Ectodermal cell (in vitro differentiated cells): ENCODE data around the gene WDPCP. TPM values are rescaled to one million over a fixed set of nuclear protein-coding genes. Genes with fewer than 3 reads are reported as not detected.
"Not testable (repeated sequence)": the region's sequence is repeated elsewhere in the genome, so short reads cannot be mapped to it uniquely, and the experiment has no call there.

Experiments
- H3K27ac ChIP-seq: 2 replicates; pipeline ENCODE4 v1.7.0; 2013; ENCODE audit warnings: mild to moderate bottlenecking, low read depth, low read length; ENCODE audit not compliant: insufficient read depth, poor library complexity, severe bottlenecking
- H3K27me3 ChIP-seq: 2 replicates; pipeline ENCODE4 v1.7.0; 2013; ENCODE audit warnings: mild to moderate bottlenecking, low read length; ENCODE audit not compliant: insufficient read depth, control insufficient read depth, poor library complexity, severe bottlenecking
- H3K36me3 ChIP-seq: one replicate; pipeline ENCODE4 v1.7.0; 2013; ENCODE audit warnings: low read length; ENCODE audit not compliant: control insufficient read depth, insufficient read depth
- H3K4me1 ChIP-seq: one replicate; pipeline ENCODE4 v1.7.0; 2013; ENCODE audit warnings: low read length; ENCODE audit not compliant: control insufficient read depth, insufficient read depth
- H3K4me3 ChIP-seq: 2 replicates; pipeline ENCODE4 v1.7.0; 2013; ENCODE audit warnings: low read depth, low read length, control low read depth; ENCODE audit not compliant: insufficient read depth
- H3K9me3 ChIP-seq: 2 replicates; pipeline ENCODE4 v1.7.0; 2013; ENCODE audit warnings: mild to moderate bottlenecking, low read length, moderate library complexity; ENCODE audit not compliant: control insufficient read depth
- WGBS, 2 experiments: methylation state at CpG; one replicate each; pipeline ENCODE4 v1.1.7; 2013; ENCODE audit warnings: missing lambda C conversion rate in 2 of 2; 5-methylcytosine and 5-hydroxymethylcytosine counted together
- polyA plus RNA-seq, 4 experiments: library from polyadenylated mRNA; stranded (reverse); fragments of 50-300 nt; gene quantifications; one replicate each; pipeline ENCODE4 v1.2.3, GENCODE V29; 2013

Gene WDPCP
- 5.1 TPM for polyA plus RNA-seq (2013, experiment 1 of 4)
- polyA plus RNA-seq (2013, experiment 2 of 4): 5.6 TPM
- polyA plus RNA-seq (2013, experiment 3 of 4): 3.9 TPM
- 4.7 TPM for polyA plus RNA-seq (2013, experiment 4 of 4)

DNA sequence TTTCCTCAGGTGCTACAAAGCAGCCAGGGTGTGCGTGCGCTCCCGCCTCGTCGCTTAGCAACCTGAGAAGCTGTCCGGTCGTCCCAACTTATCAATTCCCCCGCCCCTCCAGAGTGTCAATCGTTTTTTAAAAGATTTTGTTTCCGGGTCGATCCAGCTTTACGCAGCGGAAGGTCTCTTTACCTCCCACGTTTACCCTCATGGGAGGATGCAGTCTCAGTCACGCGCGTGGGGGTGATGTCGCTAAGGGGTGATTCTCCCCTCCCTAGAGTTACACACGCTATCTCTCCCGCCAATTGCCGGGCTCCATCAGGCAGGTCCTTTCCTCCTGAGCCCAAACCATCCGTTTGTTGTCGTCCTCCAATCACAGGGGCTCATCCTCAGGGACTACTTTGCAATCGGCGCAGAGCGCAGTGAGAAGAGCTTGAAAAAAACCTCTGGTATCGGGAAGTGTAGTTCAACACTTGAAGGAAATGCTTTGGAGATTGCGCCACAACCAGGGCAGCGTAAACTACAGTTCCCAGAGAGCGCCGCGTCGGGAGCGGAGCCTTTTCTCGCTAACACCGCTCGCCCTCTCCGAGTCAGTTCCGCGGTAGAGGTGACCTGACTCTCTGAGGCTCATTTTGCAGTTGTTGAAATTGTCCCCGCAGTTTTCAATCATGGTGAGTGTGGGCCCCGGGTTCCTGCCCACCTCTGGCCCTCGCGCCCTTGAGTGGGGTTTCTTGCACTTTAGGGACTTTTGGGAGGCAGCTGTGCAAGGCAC, at the start of gene WDPCP, which contains the start of gene MDH1:
WDPCP (minus strand) TSS at position 93 of the 763 bp plus-strand sequence. CDS start 206 bp downstream, outside the sequence.
MDH1 (plus strand) TSS at position 579 of the 763 bp plus-strand sequence; CDS start at position 660, 81 bp downstream.
- Histone ChIP-seq H3K27ac (peak within 1 kb of the TSS; percentile 71), H3K4me1 (peaks cover 3% of the 10 kb centered on the region), H3K9me3 (no peaks in the 10 kb centered on the region), H3K4me3 (peak within 1 kb of the TSS; percentile 87), H3K27me3 (no peaks in the 10 kb centered on the region), H3K36me3 (no peaks in the 10 kb centered on the region)
- WGBS, 2 experiments: 0% methylated on average over 44 of the region's 44 CpGs

DNA sequence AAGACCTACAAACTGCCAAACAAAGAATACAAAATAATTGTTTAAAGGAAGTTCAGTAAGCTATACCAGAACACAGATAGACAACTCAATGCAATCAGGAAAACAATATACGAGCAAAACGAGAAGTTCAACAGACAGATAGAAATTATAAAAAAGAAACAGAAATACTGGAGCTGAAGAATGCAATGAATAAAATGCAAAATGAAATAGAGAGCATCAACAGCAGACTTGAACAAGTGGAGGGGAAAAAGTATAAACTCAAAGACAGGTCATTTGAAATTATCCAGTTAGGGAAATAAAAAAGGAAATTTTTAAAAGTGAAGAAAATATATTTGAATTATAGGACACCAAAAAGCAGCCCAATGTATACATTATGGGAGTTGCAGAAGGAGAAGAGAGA, 44.1 kb upstream of the WDPCP start:
- no peaks in the 10 kb centered on the region for H3K4me1 ChIP-seq
- H3K27ac ChIP-seq: no peak overlapping the region
- H3K9me3 ChIP-seq: peaks cover 4% of the 10 kb centered on the region
- H3K4me3 ChIP-seq: no peak overlapping the region
- 74 to 100% methylated on average over 2 of the region's 2 CpGs for WGBS, 2 experiments
- H3K36me3 ChIP-seq: no peaks in the 10 kb centered on the region
- H3K27me3 ChIP-seq: no peaks in the 10 kb centered on the region

GRCh38 chr2:63631501-63631900, 43.2 kb upstream of the WDPCP start:
- Histone ChIP-seq H3K4me1 (no peaks in the 10 kb centered on the region), H3K27ac (no peak overlapping the region)
- 91% methylated on average over 1 of the region's 1 CpG; no CpG with 5 or more reads in 1 of the 2 experiments for WGBS, 2 experiments

GRCh38 chr2:63628403-63628942, 40.2 kb upstream of the WDPCP start:
- 100% methylated on average over 1 of the region's 1 CpG; no CpG with 5 or more reads in 1 of the 2 experiments for WGBS, 2 experiments
- Histone ChIP-seq H3K4me3 (no peak overlapping the region), H3K27ac (no peak overlapping the region), H3K9me3 (no peaks in the 10 kb centered on the region), H3K36me3 (no peaks in the 10 kb centered on the region), H3K27me3 (no peaks in the 10 kb centered on the region), H3K4me1 (no peaks in the 10 kb centered on the region)

More at GRCh38 chr2:63631501-63631900, 43.2 kb upstream of the WDPCP start:
- Histone ChIP-seq H3K27me3 (no peaks in the 10 kb centered on the region), H3K4me3 (no peak overlapping the region), H3K36me3 (no peaks in the 10 kb centered on the region), H3K9me3 (peaks cover 4% of the 10 kb centered on the region)

DNA sequence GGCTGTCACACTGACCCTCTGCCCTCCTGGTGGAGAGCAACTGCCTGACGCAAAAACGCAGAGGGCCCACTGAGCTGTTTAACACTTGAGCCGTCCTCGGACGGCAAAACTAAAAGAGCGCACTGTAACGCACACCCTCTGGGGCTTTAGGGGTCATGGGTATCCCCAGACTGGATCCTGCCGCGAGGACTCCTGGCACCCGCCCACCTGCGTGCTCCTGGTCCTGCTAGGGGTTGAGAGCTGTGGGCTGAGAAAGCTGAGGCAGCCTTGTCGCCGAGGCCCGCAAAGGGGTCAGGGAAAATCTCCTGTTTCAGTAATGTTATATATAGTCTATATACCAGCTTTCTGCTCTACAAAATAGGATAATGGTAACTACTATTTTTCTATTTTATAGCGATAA, 39.6 kb upstream of the WDPCP start:
- 96 to 97% methylated on average over 11 to 12 of the region's 15 CpGs for WGBS, 2 experiments
- Histone ChIP-seq H3K4me1 (no peaks in the 10 kb centered on the region), H3K27ac (no peak overlapping the region), H3K27me3 (no peaks in the 10 kb centered on the region), H3K9me3 (no peaks in the 10 kb centered on the region), H3K36me3 (no peaks in the 10 kb centered on the region), H3K4me3 (no peak overlapping the region)

DNA sequence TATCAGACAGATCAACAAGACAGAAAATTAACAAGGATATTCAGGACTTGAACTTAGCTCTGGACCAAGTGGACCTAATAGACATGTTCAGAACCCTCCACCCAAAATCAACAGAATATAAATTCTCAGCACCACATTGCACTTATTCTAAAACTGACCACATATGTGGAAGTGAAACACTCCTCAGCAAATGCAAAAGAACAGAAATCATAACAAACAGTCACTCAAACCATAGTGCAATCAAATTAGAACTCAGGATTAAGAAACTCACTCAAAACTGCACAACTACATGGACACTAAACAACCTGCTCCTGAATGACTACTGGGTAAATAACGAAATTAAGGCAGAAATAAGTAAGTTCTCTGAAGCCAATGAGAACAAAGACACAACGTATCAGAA, 35.5 kb upstream of the WDPCP start:
- H3K27me3 ChIP-seq, H3K9me3 ChIP-seq, H3K4me1 ChIP-seq, H3K4me3 ChIP-seq, H3K27ac ChIP-seq, H3K36me3 ChIP-seq: not testable (repeated sequence)
- 95 to 100% methylated on average over 2 of the region's 2 CpGs for WGBS, 2 experiments

DNA sequence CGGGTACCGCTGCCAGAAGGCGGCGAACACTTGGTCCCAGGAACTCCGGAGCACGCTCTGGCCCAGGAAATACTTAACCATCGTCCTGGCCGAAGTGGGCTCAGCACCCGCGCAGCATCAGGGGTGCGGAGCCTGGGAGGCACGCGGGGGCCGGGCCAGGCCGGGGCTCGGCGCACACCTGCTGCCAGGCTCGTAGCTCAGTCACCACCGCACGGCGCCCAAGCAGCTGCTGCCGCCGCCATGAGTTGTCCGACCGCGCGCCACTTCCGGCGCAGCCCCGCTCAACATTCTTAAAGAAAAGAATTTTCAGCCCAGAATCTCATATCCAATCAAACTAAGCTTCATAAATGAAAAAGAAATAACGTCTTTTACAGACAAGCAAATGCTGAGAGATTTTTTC, 34.5 kb upstream of the WDPCP start:
- no peak overlapping the region for H3K27ac ChIP-seq
- no peak overlapping the region for H3K4me3 ChIP-seq
- H3K4me1 ChIP-seq: no peaks in the 10 kb centered on the region
- no peaks in the 10 kb centered on the region for H3K9me3 ChIP-seq
- H3K27me3 ChIP-seq: no peaks in the 10 kb centered on the region
- H3K36me3 ChIP-seq: no peaks in the 10 kb centered on the region
- WGBS, 2 experiments: 95 to 97% methylated on average over 31 of the region's 31 CpGs

DNA sequence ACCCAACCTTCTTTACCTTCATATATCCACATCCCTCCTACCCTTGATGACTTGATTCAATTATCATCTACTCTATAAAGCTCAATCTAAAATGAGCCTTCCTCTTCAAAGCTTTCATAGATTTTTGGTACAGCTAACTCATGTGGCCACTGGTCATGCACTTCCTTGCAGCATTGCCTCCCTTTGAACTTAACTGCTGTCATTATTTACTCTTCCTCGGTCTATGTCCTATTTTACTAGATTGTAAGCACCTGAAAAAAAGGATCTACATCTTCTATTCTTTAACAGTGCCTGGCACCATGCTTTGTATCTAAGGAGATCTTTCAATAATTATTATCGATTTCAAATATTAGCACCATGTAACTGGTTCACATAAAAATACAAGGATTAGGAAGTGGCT, 31.1 kb upstream of the WDPCP start:
- Histone ChIP-seq H3K4me1 (peaks cover 4% of the 10 kb centered on the region), H3K4me3 (no peak overlapping the region), H3K27ac (no peak overlapping the region), H3K27me3 (no peaks in the 10 kb centered on the region), H3K9me3 (no peaks in the 10 kb centered on the region), H3K36me3 (no peaks in the 10 kb centered on the region)
- WGBS, 2 experiments: 94% methylated on average over 2 of the region's 2 CpGs

DNA sequence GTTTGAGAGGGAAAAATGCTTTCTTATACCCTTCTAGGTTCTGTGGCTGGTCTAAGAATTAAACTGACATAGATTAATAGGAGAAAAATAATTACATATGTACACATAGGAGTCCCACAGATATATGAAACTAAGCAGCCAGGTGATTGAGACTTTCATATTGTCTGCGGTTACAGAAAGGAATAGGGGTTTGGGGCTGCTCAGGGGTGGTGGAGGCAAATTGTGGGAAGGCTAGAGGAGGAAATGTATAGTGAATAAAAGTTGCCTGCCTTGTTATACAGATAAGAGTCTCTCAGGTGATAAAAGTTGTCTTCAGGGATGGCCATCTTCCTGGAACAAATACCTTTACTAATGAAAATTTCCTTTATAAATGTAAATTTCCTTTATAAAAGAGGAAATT, 29.1 kb upstream of the WDPCP start:
- WGBS, 2 experiments: 60 to 67% methylated on average over 1 of the region's 1 CpG
- H3K27me3 ChIP-seq: no peaks in the 10 kb centered on the region
- no peaks in the 10 kb centered on the region for H3K9me3 ChIP-seq
- H3K4me3 ChIP-seq: no peak overlapping the region
- H3K36me3 ChIP-seq: no peaks in the 10 kb centered on the region
- no peak overlapping the region for H3K27ac ChIP-seq
- peaks cover 16% of the 10 kb centered on the region for H3K4me1 ChIP-seq
